Uterus (tissue), 4 donors: ENCODE measurements around the gene VKORC1. TPM values are rescaled to one million over a fixed set of nuclear protein-coding genes. Genes with fewer than 3 reads are reported as not detected.
A peak's percentile ranks its signal among the peaks of the same experiment; 100 is the strongest.

ENCODE experiments used
- DNase-seq, 2 donors: peaks; one replicate each; pipeline ENCODE4 v3.0.0-alpha.2; 2019 to 2020
- H3K27ac ChIP-seq, 2 donors: fragments of 200-600 bp; sonication (generic); 1 replicate in 1 of 2; 2 replicates in 1 of 2; pipeline ENCODE4 v1.5.1; 2016 to 2018
- H3K27me3 ChIP-seq, 2 donors: fragments of 200-600 bp; sonication (generic); one replicate each; pipeline ENCODE4 v1.5.1; 2018 to 2019; ENCODE audit warnings: control low read depth in 1 of 2
- H3K36me3 ChIP-seq, 2 donors: fragments of 200-600 bp; sonication (generic); one replicate each; pipeline ENCODE4 v1.5.1; 2019; ENCODE audit warnings: control low read depth in 1 of 2
- H3K4me1 ChIP-seq, 2 donors: fragments of 200-600 bp; sonication (generic); one replicate each; pipeline ENCODE4 v1.5.1; 2018 to 2019; ENCODE audit warnings: control low read depth in 1 of 2
- H3K4me3 ChIP-seq, 2 donors: fragments of 200-600 bp; sonication (generic); 1 replicate in 1 of 2; 2 replicates in 1 of 2; pipeline ENCODE4 v1.5.1; 2018 to 2019; ENCODE audit warnings: mild to moderate bottlenecking in 1 of 2
- H3K9me3 ChIP-seq, 2 donors: fragments of 200-600 bp; sonication (generic); one replicate each; pipeline ENCODE4 v1.5.1; 2019; ENCODE audit warnings: control low read depth in 1 of 2
- CTCF ChIP-seq, 4 experiments: fragments of 200-600 bp in 2 of 4; fragments of 450-650 bp in 2 of 4; sonication (generic) in 2 of 4; IDR thresholded peaks; one replicate each; pipeline ENCODE4 v1.5.1; 2016 to 2019; ENCODE audit warnings: antibody characterized with exemption in 4 of 4, mild to moderate bottlenecking in 2 of 4, moderate library complexity in 1 of 4
- POLR2A ChIP-seq, 2 donors: fragments of 450-650 bp; IDR thresholded peaks; one replicate each; pipeline ENCODE4 v1.6.1; 2016; ENCODE audit warnings: antibody characterized with exemption in 2 of 2, mild to moderate bottlenecking in 1 of 2, moderate library complexity in 1 of 2
- intact Hi-C: fragments of 100-400 bp; cut with DNase I; formaldehyde crosslinking; loops from one replicate; pipeline ENCODE4 v1.15.1; 2023; ENCODE audit warnings: low total_unique reads
- total RNA-seq, 4 donors: library from RNA; depleted of rRNA in 3 of 4; stranded (reverse); fragments of >200 nt in 3 of 4; gene quantifications; one replicate each; pipeline versions ENCODE4 v1.1.0 to v1.2.4, GENCODE V29; 2014 to 2023
- donor health status: DM: yes; HTN: yes; CAD: no.

Gene VKORC1
- total RNA-seq, 4 donors from 2014 or later: 68.7 to 81.8 (median 73.5) TPM

GRCh38 chr16:31118223-31119155 is 23.9 kb upstream of the VKORC1 start:
- Histone ChIP-seq H3K9me3 (no peaks in the 10 kb centered on the region), H3K4me3 (peak overlapping the region; percentile 70 to 75), H3K4me1 (peaks cover 0 to 4% of the 10 kb centered on the region in 2 donors), H3K36me3 (no peaks in the 10 kb centered on the region), H3K27me3 (no peaks in the 10 kb centered on the region), H3K27ac (peak overlapping the region; percentile 95 to 98)
- intact Hi-C loops: no loop called here
- TF ChIP-seq CTCF (IDR thresholded peaks at IDR 0.05) (no peak), POLR2A (IDR thresholded peaks at IDR 0.05) (no peak)
- no peak for DNase-seq

- peak; percentile 99 for DNase-seq
- peak within 1 kb of the TSS; percentile 95 to 98 for H3K27ac ChIP-seq
- H3K27me3 ChIP-seq: no peaks in the 10 kb centered on the region
- peak; percentile 58 to 93 for TF ChIP-seq POLR2A (IDR thresholded peaks at IDR 0.05)
- peak in 1 of 4 experiments; percentile 10 for TF ChIP-seq CTCF (IDR thresholded peaks at IDR 0.05)
- peaks cover 0 to 4% of the 10 kb centered on the region in 2 donors for H3K4me1 ChIP-seq
- H3K4me3 ChIP-seq: peak within 1 kb of the TSS; percentile 70 to 75
- H3K36me3 ChIP-seq: no peaks in the 10 kb centered on the region
- H3K9me3 ChIP-seq: no peaks in the 10 kb centered on the region
- intact Hi-C loops: no loop called here
Measured at GRCh38 chr16:31117384-31118222, 23.0 kb upstream of the VKORC1 start, which contains the start of gene KAT8. Gene KAT8, plus strand, starts transcription at chr16:31117664. Its CDS starts 18 bp downstream, at chr16:31117682.

GRCh38 chr16:31114468-31114867 is 19.9 kb upstream of the VKORC1 start:
- no peak for DNase-seq
- intact Hi-C loops: no loop called here

More at GRCh38 chr16:31114468-31114867, 19.9 kb upstream of the VKORC1 start:
- Histone ChIP-seq H3K9me3 (no peaks in the 10 kb centered on the region), H3K4me3 (no peak overlapping the region), H3K36me3 (no peaks in the 10 kb centered on the region), H3K27ac (no peak overlapping the region), H3K4me1 (peaks cover 0 to 4% of the 10 kb centered on the region in 2 donors), H3K27me3 (no peaks in the 10 kb centered on the region)
- TF ChIP-seq POLR2A (IDR thresholded peaks at IDR 0.05) (no peak), CTCF (IDR thresholded peaks at IDR 0.05) (no peak)
